Smooth muscle cell (in vitro differentiated cells): ENCODE results near the gene FAM131A. TPM values are rescaled to one million over a fixed set of nuclear protein-coding genes. Genes with fewer than 3 reads are reported as not detected.

Experiments used
- DNase-seq: peaks from one replicate; lab custom pipeline; 2025; ENCODE audit not compliant: unreplicated experiment; lab: John Stamatoyannopoulos, UW
- H2AFZ ChIP-seq: fragments of 200-600 bp; sonication (generic); 2 replicates; pipeline ENCODE4 v1.6.0; 2016; ENCODE audit warnings: antibody characterized with exemption, low read depth, mild to moderate bottlenecking
- H3F3A ChIP-seq: fragments of 200-600 bp; sonication (generic); 2 replicates; pipeline ENCODE4 v1.6.0; 2017; ENCODE audit warnings: antibody characterized with exemption, low read depth
- H3K27ac ChIP-seq: fragments of 200-600 bp; sonication (generic); 2 replicates; pipeline ENCODE4 v1.5.1; 2016; ENCODE audit warnings: low read depth, mild to moderate bottlenecking
- H3K27me3 ChIP-seq: fragments of 200-600 bp; sonication (generic); 2 replicates; pipeline ENCODE4 v1.6.1; 2016; ENCODE audit warnings: low read depth, mild to moderate bottlenecking
- H3K36me3 ChIP-seq: fragments of 200-600 bp; sonication (generic); 2 replicates; pipeline ENCODE4 v1.5.1; 2016; ENCODE audit warnings: low read depth
- H3K4me1 ChIP-seq: fragments of 200-600 bp; sonication (generic); 2 replicates; pipeline ENCODE4 v1.5.1; 2016; ENCODE audit warnings: low read depth
- H3K4me2 ChIP-seq: fragments of 200-600 bp; sonication (generic); 2 replicates; pipeline ENCODE4 v1.6.0; 2016; ENCODE audit warnings: mild to moderate bottlenecking
- H3K4me3 ChIP-seq: fragments of 200-600 bp; sonication (generic); 2 replicates; pipeline ENCODE4 v1.5.1; 2016; ENCODE audit warnings: mild to moderate bottlenecking
- H3K79me2 ChIP-seq: fragments of 200-600 bp; sonication (generic); 2 replicates; pipeline ENCODE4 v1.6.0; 2016; ENCODE audit warnings: low read depth, mild to moderate bottlenecking
- H3K9ac ChIP-seq: fragments of 200-600 bp; sonication (generic); 2 replicates; pipeline ENCODE4 v1.6.0; 2016; ENCODE audit warnings: low read depth
- H3K9me3 ChIP-seq: fragments of 200-600 bp; sonication (generic); replicated peaks from 2 replicates; pipeline ENCODE4 v1.5.1; 2016; ENCODE audit warnings: low read depth
- H4K20me1 ChIP-seq: fragments of 200-600 bp; sonication (generic); 2 replicates; pipeline ENCODE4 v1.6.0; 2016; ENCODE audit warnings: low read depth
- WGBS: methylation state at CpG from one replicate; pipeline ENCODE4 v1.1.7; 2016; ENCODE audit warnings: low lambda C conversion rate; 5-methylcytosine and 5-hydroxymethylcytosine counted together
- polyA plus RNA-seq: library from polyadenylated mRNA; unstranded; fragments of >200 nt; fragmentation: Nextera tagmentation; extraction: Ambion mirVana; gene quantifications from 2 replicates; pipeline ENCODE4 v1.2.1, GENCODE V29; 2016
- total RNA-seq: library from RNA; depleted of rRNA; stranded (reverse); fragments of >200 nt; gene quantifications from 2 replicates; pipeline ENCODE4 v1.2.3, GENCODE V29; 2014
- TF ChIP-seq, protein P1 (sequence below): fragments of 200-600 bp; sonication (generic); IDR thresholded peaks from 2 replicates; pipeline ENCODE4 v1.5.1; 2017; ENCODE audit warnings: borderline replicate concordance, mild to moderate bottlenecking, antibody characterized with exemption; ENCODE audit not compliant: insufficient read depth, poor library complexity, severe bottlenecking

FAM131A gene
- total and polyA plus RNA-seq, 2 experiments from 2014 or later = 15.3 to 20.2 TPM

DNA sequence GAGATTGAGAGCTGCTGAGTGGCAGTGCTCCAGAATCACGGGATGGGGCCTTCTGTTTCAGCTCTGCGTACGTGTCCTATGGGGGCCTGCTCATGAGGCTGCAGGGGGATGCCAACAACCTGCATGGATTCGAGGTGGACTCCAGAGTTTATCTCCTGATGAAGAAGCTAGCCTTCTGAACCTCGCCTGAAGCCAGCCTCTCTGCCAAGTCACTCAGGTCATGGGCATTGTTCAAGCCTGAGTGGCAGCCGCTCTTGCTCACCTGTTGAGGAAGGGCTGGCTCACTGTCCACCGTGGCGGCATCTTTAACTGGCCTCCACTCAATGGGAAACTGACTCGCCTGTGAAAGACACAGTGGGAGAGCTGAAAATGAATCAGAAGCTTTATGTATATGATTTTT is 30.7 kb downstream of the FAM131A start:
- TF ChIP-seq, protein P1, sequence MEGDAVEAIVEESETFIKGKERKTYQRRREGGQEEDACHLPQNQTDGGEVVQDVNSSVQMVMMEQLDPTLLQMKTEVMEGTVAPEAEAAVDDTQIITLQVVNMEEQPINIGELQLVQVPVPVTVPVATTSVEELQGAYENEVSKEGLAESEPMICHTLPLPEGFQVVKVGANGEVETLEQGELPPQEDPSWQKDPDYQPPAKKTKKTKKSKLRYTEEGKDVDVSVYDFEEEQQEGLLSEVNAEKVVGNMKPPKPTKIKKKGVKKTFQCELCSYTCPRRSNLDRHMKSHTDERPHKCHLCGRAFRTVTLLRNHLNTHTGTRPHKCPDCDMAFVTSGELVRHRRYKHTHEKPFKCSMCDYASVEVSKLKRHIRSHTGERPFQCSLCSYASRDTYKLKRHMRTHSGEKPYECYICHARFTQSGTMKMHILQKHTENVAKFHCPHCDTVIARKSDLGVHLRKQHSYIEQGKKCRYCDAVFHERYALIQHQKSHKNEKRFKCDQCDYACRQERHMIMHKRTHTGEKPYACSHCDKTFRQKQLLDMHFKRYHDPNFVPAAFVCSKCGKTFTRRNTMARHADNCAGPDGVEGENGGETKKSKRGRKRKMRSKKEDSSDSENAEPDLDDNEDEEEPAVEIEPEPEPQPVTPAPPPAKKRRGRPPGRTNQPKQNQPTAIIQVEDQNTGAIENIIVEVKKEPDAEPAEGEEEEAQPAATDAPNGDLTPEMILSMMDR = no peak
- no peak overlapping the region for H2AFZ ChIP-seq
- peaks cover 18% of the 10 kb centered on the region for H3K79me2 ChIP-seq
- peaks cover 11% of the 10 kb centered on the region for H3F3A ChIP-seq
- no peaks in the 10 kb centered on the region for H3K27me3 ChIP-seq
- H3K4me1 ChIP-seq = peaks cover 7% of the 10 kb centered on the region
- no peak overlapping the region for H3K4me2 ChIP-seq
- no peak overlapping the region for H3K4me3 ChIP-seq
- H3K9ac ChIP-seq = no peak overlapping the region
- H4K20me1 ChIP-seq = peaks cover 13% of the 10 kb centered on the region
- no peak overlapping the region for H3K27ac ChIP-seq
- no peaks in the 10 kb centered on the region for H3K9me3 ChIP-seq
- no peak for DNase-seq
- H3K36me3 ChIP-seq = peaks cover 7% of the 10 kb centered on the region
- 99% methylated on average over 9 of the region's 9 CpGs for WGBS

DNA sequence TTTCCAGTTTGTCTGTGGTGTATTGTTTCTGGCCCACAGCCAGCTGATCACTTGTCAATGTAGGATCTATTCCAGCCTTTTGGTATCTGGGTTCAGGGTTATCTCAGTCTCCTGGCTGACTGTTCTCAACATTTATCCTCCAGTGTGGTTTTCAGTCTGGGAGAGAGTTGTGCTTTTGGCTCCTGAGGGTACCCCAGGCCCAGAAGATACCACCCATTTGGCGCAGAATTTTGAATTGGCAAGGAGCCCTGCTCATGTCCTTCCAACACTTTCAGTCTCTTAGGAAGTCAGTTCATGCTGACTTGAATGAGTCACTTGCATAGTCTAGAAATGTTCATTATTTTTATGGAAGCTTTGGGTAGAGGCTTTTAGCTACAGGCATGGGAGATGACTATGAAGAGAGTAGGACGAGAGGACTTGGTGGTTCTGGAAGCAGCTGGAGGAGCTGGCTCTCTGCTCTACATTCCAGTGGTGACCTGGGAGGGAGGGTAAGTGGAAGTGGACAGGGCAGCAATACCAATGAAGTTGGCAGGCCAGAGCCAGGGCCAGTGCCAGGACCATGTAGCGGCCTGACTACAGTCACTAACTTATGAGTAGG is 31.3 kb downstream of the FAM131A start:
- H3K79me2 ChIP-seq = peaks cover 15% of the 10 kb centered on the region
- no peak overlapping the region for H3K9ac ChIP-seq
- H3F3A ChIP-seq = peaks cover 11% of the 10 kb centered on the region
- peaks cover 7% of the 10 kb centered on the region for H3K36me3 ChIP-seq
- H2AFZ ChIP-seq = no peak overlapping the region
- H4K20me1 ChIP-seq = peaks cover 13% of the 10 kb centered on the region
- H3K4me2 ChIP-seq = no peak overlapping the region
- WGBS = 88% methylated on average over 3 of the region's 3 CpGs
- H3K4me1 ChIP-seq = peaks cover 6% of the 10 kb centered on the region
- DNase-seq = no peak
- no peaks in the 10 kb centered on the region for H3K27me3 ChIP-seq
- H3K27ac ChIP-seq = no peak overlapping the region
- TF ChIP-seq, protein P1 = no peak
- H3K9me3 ChIP-seq = no peaks in the 10 kb centered on the region
- no peak overlapping the region for H3K4me3 ChIP-seq

DNA sequence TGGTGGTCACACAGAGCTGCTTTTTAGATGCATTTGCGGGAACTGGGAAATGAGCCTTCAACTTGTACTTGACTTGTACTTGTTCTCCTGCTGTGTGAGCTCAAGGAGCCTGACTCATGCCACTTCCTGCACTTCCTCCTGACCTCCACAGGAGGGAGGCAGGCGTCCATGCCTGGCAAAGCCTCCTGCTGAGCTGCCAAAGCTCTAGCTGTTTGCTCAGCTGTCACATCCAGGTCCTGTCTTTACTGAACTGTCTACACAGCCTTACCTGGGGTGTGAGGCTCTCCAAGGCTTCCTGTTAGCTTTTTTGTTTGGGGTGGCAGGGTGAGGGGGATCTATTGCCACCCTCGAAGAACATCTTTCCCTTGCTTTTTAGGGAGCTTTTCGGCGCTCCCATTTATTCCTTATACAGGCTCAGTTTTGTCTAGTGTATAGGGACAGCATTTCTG is 34.2 kb downstream of the FAM131A start:
- no peaks in the 10 kb centered on the region for H3K9me3 ChIP-seq
- DNase-seq = peak; percentile 14
- TF ChIP-seq, protein P1 = peak; percentile 95
- no peak overlapping the region for H3K4me2 ChIP-seq
- H3K27ac ChIP-seq = no peak overlapping the region
- WGBS = 54% methylated on average over 5 of the region's 5 CpGs
- H3K4me1 ChIP-seq = no peaks in the 10 kb centered on the region
- peaks cover 3% of the 10 kb centered on the region for H3K36me3 ChIP-seq
- peaks cover 6% of the 10 kb centered on the region for H3F3A ChIP-seq
- no peak overlapping the region for H3K4me3 ChIP-seq
- H3K79me2 ChIP-seq = no peaks in the 10 kb centered on the region
- H2AFZ ChIP-seq = no peak overlapping the region
- no peak overlapping the region for H3K9ac ChIP-seq
- no peaks in the 10 kb centered on the region for H3K27me3 ChIP-seq
- peaks cover 3% of the 10 kb centered on the region for H4K20me1 ChIP-seq

DNA sequence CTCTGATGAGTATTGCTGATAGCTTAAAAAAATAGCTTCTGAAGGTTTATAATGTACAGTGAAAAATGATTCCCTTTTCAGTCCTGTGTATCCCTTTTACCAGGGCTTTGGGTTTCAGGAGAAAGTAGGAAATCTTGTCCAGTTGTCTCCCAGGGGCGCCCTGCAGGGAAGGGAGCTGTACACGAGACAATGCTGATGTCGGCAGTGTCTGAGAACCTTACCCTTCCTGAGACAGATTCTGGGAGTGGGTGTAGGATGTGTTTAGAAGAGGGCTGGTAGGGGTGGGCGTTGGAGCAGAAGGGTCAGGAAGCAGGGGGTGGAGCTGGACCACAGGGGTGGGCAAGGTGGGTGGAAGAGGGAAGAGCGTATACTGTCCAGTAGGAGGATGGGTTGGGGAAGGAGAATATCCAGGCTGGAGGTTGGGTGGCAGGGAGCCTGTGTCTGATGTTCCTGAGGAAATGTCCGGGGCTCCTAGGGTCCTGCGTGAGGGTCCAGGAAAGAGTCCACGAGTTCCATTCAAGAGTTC is 35.0 kb downstream of the FAM131A start:
- 77% methylated on average over 8 of the region's 8 CpGs for WGBS
- TF ChIP-seq, protein P1 = no peak
- Histone ChIP-seq H3K36me3 (no peaks in the 10 kb centered on the region), H3K4me2 (no peak overlapping the region), H3K4me1 (no peaks in the 10 kb centered on the region), H3K79me2 (no peaks in the 10 kb centered on the region), H3K27ac (no peak overlapping the region), H3K27me3 (no peaks in the 10 kb centered on the region), H3K9ac (no peak overlapping the region), H2AFZ (no peak overlapping the region), H3K4me3 (no peak overlapping the region), H4K20me1 (peaks cover 3% of the 10 kb centered on the region), H3K9me3 (no peaks in the 10 kb centered on the region), H3F3A (peaks cover 6% of the 10 kb centered on the region)
- no peak for DNase-seq
